ENCODE measurements around the gene ANKRD34A. TPM values are rescaled to one million over a fixed set of nuclear protein-coding genes. Genes with fewer than 3 reads are reported as not detected.
A peak's percentile ranks its signal among the peaks of the same experiment; 100 is the strongest.

The ANKRD34A gene
- total and polyA plus RNA-seq, 2 of the 4 experiments (the other 2 are of a cell fraction): 0.90 to 1.9 TPM

GRCh38 chr1:145918992-145919939, 45.1 kb downstream of the ANKRD34A start:
- Histone ChIP-seq H2AK5ac (ENCODE audit: low read depth, low read length) (0 out of 2 replicates have a peak overlapping the region, but pooled peaks have one; percentile 42), H3K56ac (ENCODE audit: extremely low read depth, insufficient read depth, low read length) (no peak overlapping the region), H2BK15ac (ENCODE audit: low read depth, low read length) (no peak overlapping the region; the same call in 2 of the 3 replicates), H3K4me3 (ENCODE audit: insufficient read depth, low read depth, low read length) (peak overlapping the region; percentile 96), H3K9me3 (ENCODE audit: control insufficient read depth, insufficient read depth, low read length) (no peaks in the 10 kb centered on the region), H2BK120ac (ENCODE audit: low read depth, low read length) (no peak overlapping the region; the same call in 1 of the 2 replicates), H3K36me3 (ENCODE audit: control insufficient read depth, insufficient read depth, low read length) (no peaks in the 10 kb centered on the region), H3K23ac (ENCODE audit: low read depth, low read length) (peak overlapping the region; percentile 29; the same call in 1 of the 2 replicates), H4K91ac (ENCODE audit: insufficient read depth, low read depth, low read length) (0 out of 2 replicates have a peak overlapping the region, but pooled peaks have one; percentile 32), H3K9ac (ENCODE audit: low read depth, low read length) (peak overlapping the region; percentile 64), H3K18ac (ENCODE audit: low read depth, low read length) (no peak overlapping the region), H2BK5ac (ENCODE audit: low read depth, low read length, poor library complexity, severe bottlenecking) (peak overlapping the region; percentile 28), H3K4me1 (ENCODE audit: control insufficient read depth, insufficient read depth, low read length) (peaks cover 8% of the 10 kb centered on the region), H2AK9ac (replicated peaks; ENCODE audit: low read depth, low read length, poor library complexity) (peak overlapping the region; percentile 72), H3K4ac (ENCODE audit: low read depth, low read length) (peak overlapping the region; percentile 42), H4K8ac (ENCODE audit: low read depth in 2 of 2, low read length in 2 of 2) (peak overlapping the region; percentile 80 to 99; a peak in 2 of 4 replicates), H4K20me1 (ENCODE audit: insufficient read depth, low read length) (no peaks in the 10 kb centered on the region), H3K14ac (replicated peaks; ENCODE audit: low read depth, low read length) (peak overlapping the region; percentile 24), H2BK20ac (ENCODE audit: low read depth, low read length) (no peak overlapping the region), H3K27me3 (ENCODE audit: control insufficient read depth, insufficient read depth, low read length) (no peaks in the 10 kb centered on the region), H2AFZ (replicated peaks; ENCODE audit: low read length, poor library complexity) (peak overlapping the region; percentile 91), H3K9me1 (ENCODE audit: insufficient read depth, low read length) (peaks cover 6% of the 10 kb centered on the region), H3K4me2 (ENCODE audit: low read depth, low read length) (peak overlapping the region; percentile 92), H3K27ac (ENCODE audit: insufficient read depth, low read length) (peak overlapping the region; percentile 85), H4K5ac (ENCODE audit: low read depth, low read length) (0 out of 2 replicates have a peak overlapping the region, but pooled peaks have one; percentile 30), H3K79me1 (ENCODE audit: low read depth in 1 of 2, low read length in 2 of 2) (peaks cover 15 to 31% of the 10 kb centered on the region in 2 experiments)
- TF ChIP-seq MAFK (IDR thresholded peaks at IDR 0.05; ENCODE audit: low read depth, low read length) (no peak), BHLHE40 (IDR thresholded peaks at IDR 0.05; ENCODE audit: low read depth, low read length) (no peak), RFX5 (IDR thresholded peaks at IDR 0.05; ENCODE audit: low read depth, low read length) (no peak), MXI1 (IDR thresholded peaks at IDR 0.05; ENCODE audit: borderline replicate concordance, low read depth, low read length) (peak; percentile 12; the same call in 1 of the 2 replicates)
- CTCF ChIA-PET: interaction anchor here (0.9 to 2.2 kb wide), 2 partner anchors 27 to 74 kb away, joined by 3 to 12 read pairs; partner anchors contain the start of gene NUDT17
- POLR2A ChIA-PET (ENCODE audit: unreplicated experiment): interaction anchor here (0.6 to 1.1 kb wide), 4 partner anchors 15 to 44 kb away, joined by 3 to 4 read pairs (median 4); no protein-coding TSS in a partner anchor
- intact Hi-C loops (cut with micrococcal nuclease): loop anchor here (2.0 to 5.0 kb wide), 2 partner anchors 26 to 78 kb away; partner anchors contain the start of gene TXNIP
- dilution Hi-C loops (cut with HindIII; ENCODE audit: low sequenced_read_pairs, unreplicated experiment): no loop called here
- in situ Hi-C loops (cut with MboI; ENCODE audit: low sequenced_read_pairs): loop anchor here (5.0 kb wide), 2 partner anchors 48 to 78 kb away; partner anchors contain the start of gene TXNIP
- peak; percentile 27 for ATAC-seq (ENCODE audit: low read depth)
- BruUV-seq (replicated peaks): no TSS peak
- DNase-seq: peak; percentile 53
- WGBS, 2 experiments (ENCODE audit: extremely low coverage in 2 of 2, insufficient read length in 1 of 2): 6% methylated on average over 17 of the region's 33 CpGs; no CpG with 5 or more reads in 1 of the 2 experiments

Measured in IMR-90 (cell line).